Lower lobe of right lung (tissue), 2 donors: ENCODE results near the gene CRIP3. TPM values are rescaled to one million over a fixed set of nuclear protein-coding genes. Genes with fewer than 3 reads are reported as not detected.

ENCODE experiments used
- ATAC-seq, 2 donors: fragments of 200-7000 bp; cut with Tn5 transposase; one replicate each; pipeline ENCODE4 v1.9.1; 2020 to 2022; ENCODE audit warnings: mild to moderate bottlenecking in 2 of 2, moderate library complexity in 2 of 2
- DNase-seq: peaks from one replicate; pipeline ENCODE4 v3.0.0-alpha.2; 2020
- H3K27ac ChIP-seq: fragments of 200-600 bp; one replicate; pipeline ENCODE4 v1.8.0; 2022
- H3K27me3 ChIP-seq: fragments of 200-600 bp; one replicate; pipeline ENCODE4 v1.8.0; 2022; ENCODE audit warnings: low read depth
- H3K36me3 ChIP-seq: fragments of 200-600 bp; one replicate; pipeline ENCODE4 v1.8.0; 2022; ENCODE audit warnings: mild to moderate bottlenecking
- H3K4me1 ChIP-seq: fragments of 200-600 bp; one replicate; pipeline ENCODE4 v1.8.0; 2022
- H3K4me3 ChIP-seq: fragments of 200-600 bp; one replicate; pipeline ENCODE4 v1.8.0; 2022; ENCODE audit warnings: mild to moderate bottlenecking
- H3K9me3 ChIP-seq: fragments of 200-600 bp; one replicate; pipeline ENCODE4 v1.8.0; 2022
- CTCF ChIP-seq: fragments of 200-600 bp; IDR thresholded peaks from one replicate; pipeline ENCODE4 v1.8.0; 2022; ENCODE audit warnings: antibody characterized with exemption, mild to moderate bottlenecking
- intact Hi-C: fragments of 100-400 bp; cut with DNase I; formaldehyde crosslinking; loops from one replicate; pipeline ENCODE4 v1.11.0; 2022
- total RNA-seq: library from RNA; stranded (reverse); fragmentation: NEBNext Ultra II Directional; extraction: Animal tissue kit (Norgen Biotek cat#: 25700); gene quantifications from one replicate; pipeline ENCODE4 v1.2.1, GENCODE V29; 2021
- donor health status: DM: no; HTN: yes; CAD: no; lungs with severe emphysema.

CRIP3 gene
- total RNA-seq, 1 donor from 2014 or later: 0.95 TPM

- Histone ChIP-seq H3K27me3 (peaks cover 33% of the 10 kb centered on the region), H3K36me3 (no peaks in the 10 kb centered on the region), H3K27ac (no peak overlapping the region), H3K9me3 (no peaks in the 10 kb centered on the region), H3K4me3 (no peak overlapping the region), H3K4me1 (no peaks in the 10 kb centered on the region)
- intact Hi-C loops: no loop called here
- TF ChIP-seq CTCF: no peak
- DNase-seq (no peak), ATAC-seq (no peak)
Observed at GRCh38 chr6:43286980-43287716, 21.5 kb downstream of the CRIP3 start.

GRCh38 chr6:43286456-43286979 lies 22.1 kb downstream of the CRIP3 start:
- DNase-seq (no peak), ATAC-seq (no peak)
- intact Hi-C loops: no loop called here
- Histone ChIP-seq H3K4me3 (no peak overlapping the region), H3K27ac (no peak overlapping the region), H3K4me1 (no peaks in the 10 kb centered on the region), H3K9me3 (no peaks in the 10 kb centered on the region), H3K27me3 (peaks cover 33% of the 10 kb centered on the region), H3K36me3 (no peaks in the 10 kb centered on the region)
- TF ChIP-seq CTCF: no peak

- intact Hi-C loops: no loop called here
- Histone ChIP-seq H3K4me1 (no peaks in the 10 kb centered on the region), H3K4me3 (no peak overlapping the region), H3K36me3 (no peaks in the 10 kb centered on the region), H3K27me3 (peaks cover 33% of the 10 kb centered on the region), H3K27ac (no peak overlapping the region), H3K9me3 (no peaks in the 10 kb centered on the region)
- DNase-seq: no peak
- no peak for ATAC-seq
- TF ChIP-seq CTCF: no peak
Observed at GRCh38 chr6:43285832-43286231, 22.8 kb downstream of the CRIP3 start.

DNA sequence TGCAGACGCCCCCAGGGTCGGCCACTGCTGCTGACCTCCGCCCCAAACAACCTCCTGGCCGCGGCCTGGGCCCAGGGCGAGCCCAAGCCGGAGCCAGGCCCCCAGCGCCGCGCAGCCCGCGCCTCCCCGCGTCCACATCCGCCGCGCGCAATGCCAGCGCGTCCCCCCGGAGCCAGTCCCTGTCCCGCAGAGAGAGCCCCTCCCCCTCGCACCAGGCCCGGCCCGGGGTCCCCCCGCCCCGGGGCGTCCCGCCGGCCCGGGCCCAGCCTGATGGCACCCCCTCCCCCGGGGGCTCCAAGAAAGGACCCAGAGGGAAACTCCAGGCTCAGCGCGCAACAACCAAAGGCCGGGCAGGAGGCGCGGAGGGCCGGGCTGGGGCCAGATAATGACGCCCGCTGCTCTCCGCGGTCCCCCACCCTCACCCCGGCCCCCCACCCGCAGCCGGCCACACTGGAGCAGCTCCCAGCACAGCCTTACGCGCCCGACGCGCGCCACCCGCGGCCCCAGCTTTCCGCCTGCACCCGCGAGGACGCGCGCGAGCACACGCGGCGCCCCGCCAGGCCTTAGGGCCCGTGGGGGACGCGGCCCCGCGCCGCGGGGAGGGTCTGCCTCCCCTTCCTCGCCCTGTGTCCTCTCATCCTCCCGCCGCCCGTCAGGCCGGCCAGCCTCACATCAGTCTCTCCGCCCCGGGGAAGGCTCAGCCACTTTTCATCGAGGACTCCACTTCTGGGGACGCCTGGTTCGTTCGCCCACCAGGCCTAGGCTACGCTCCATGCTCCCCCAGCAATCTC lies 23.4 kb downstream of the CRIP3 start:
- H3K4me1 ChIP-seq: no peaks in the 10 kb centered on the region
- no peak overlapping the region for H3K4me3 ChIP-seq
- no peaks in the 10 kb centered on the region for H3K9me3 ChIP-seq
- no peak overlapping the region for H3K27ac ChIP-seq
- peaks cover 33% of the 10 kb centered on the region for H3K27me3 ChIP-seq
- no peak for TF ChIP-seq CTCF
- DNase-seq (no peak), ATAC-seq (no peak)
- no peaks in the 10 kb centered on the region for H3K36me3 ChIP-seq
- intact Hi-C loops: no loop called here

DNA sequence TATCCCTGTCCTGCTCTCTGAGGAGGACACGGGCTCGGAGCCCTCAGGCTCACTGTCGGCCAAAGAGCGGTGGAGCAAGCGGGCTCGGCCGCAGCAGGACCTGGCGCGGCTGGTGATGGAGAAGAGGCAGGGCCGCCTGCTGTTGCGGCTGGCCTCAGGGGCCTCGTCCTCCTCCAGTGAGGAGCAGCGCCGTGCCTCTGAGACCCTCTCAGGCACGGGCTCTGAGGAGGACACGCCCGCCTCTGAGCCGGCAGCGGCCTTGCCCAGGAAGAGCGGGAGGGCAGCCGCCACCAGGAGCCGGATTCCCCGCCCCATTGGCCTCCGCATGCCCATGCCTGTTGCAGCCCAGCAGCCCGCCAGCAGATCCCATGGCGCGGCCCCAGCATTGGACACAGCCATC lies 24.7 kb downstream of the CRIP3 start:
- peaks cover 33% of the 10 kb centered on the region for H3K27me3 ChIP-seq

More for the DNA sequence above, 24.7 kb downstream of the CRIP3 start:
- TF ChIP-seq CTCF: no peak
- Histone ChIP-seq H3K4me1 (no peaks in the 10 kb centered on the region), H3K36me3 (no peaks in the 10 kb centered on the region), H3K9me3 (no peaks in the 10 kb centered on the region), H3K27ac (no peak overlapping the region), H3K4me3 (no peak overlapping the region)
- intact Hi-C loops: no loop called here
- DNase-seq (no peak), ATAC-seq (no peak)
